Epithelial cell of proximal tubule (primary cell): ENCODE measurements around the gene GADD45GIP1. TPM values are rescaled to one million over a fixed set of nuclear protein-coding genes. Genes with fewer than 3 reads are reported as not detected.
A peak's percentile ranks its signal among the peaks of the same experiment; 100 is the strongest.
"Not testable (repeated sequence)": the region's sequence is repeated elsewhere in the genome, so short reads cannot be mapped to it uniquely, and the experiment has no call there.

Experiments
- DNase-seq: peaks from one replicate; pipeline ENCODE4 v3.0.0-alpha.2; 2011; ENCODE audit warnings: low read depth
- H3K4me3 ChIP-seq: 2 replicates; pipeline ENCODE4 v1.5.1; 2011; ENCODE audit warnings: low read depth, mild to moderate bottlenecking, low read length
- CTCF ChIP-seq: conservative IDR thresholded peaks from 2 replicates; pipeline ENCODE4 v1.5.1; 2012; ENCODE audit warnings: low read depth, mild to moderate bottlenecking, low read length
- total RNA-seq: library from RNA; depleted of rRNA; stranded (reverse); fragments of >200 nt; gene quantifications from 2 replicates; pipeline ENCODE4 v1.2.3, GENCODE V29; 2015

GADD45GIP1 gene
- total RNA-seq, 1 donor from 2014 or later: 87.2 TPM

- peak; percentile 82 for TF ChIP-seq CTCF
- H3K4me3 ChIP-seq: peak overlapping the region; percentile 40
- DNase-seq: no peak
Observed at GRCh38 chr19:12983542-12984142, 26.6 kb upstream of the GADD45GIP1 start.

- no peak for DNase-seq
- peak overlapping the region; percentile 40 for H3K4me3 ChIP-seq
- TF ChIP-seq CTCF: no peak
Observed at GRCh38 chr19:12983091-12983490, 26.1 kb upstream of the GADD45GIP1 start.

- H3K4me3 ChIP-seq: no peak overlapping the region
- no peak for TF ChIP-seq CTCF
- no peak for DNase-seq
Observed at GRCh38 chr19:12982648-12983047, 25.6 kb upstream of the GADD45GIP1 start.

- no peak for TF ChIP-seq CTCF
- no peak for DNase-seq
- H3K4me3 ChIP-seq: no peak overlapping the region
Observed at GRCh38 chr19:12979974-12980373, 23.0 kb upstream of the GADD45GIP1 start.

- not testable (repeated sequence) for H3K4me3 ChIP-seq, DNase-seq
Observed at GRCh38 chr19:12976109-12976508, 19.1 kb upstream of the GADD45GIP1 start.

- H3K4me3 ChIP-seq: no peak overlapping the region
- TF ChIP-seq CTCF: no peak
- no peak for DNase-seq
Observed at GRCh38 chr19:12975221-12975741, 18.3 kb upstream of the GADD45GIP1 start.

- TF ChIP-seq CTCF: no peak
- no peak overlapping the region for H3K4me3 ChIP-seq
- DNase-seq: no peak
Observed at GRCh38 chr19:12974301-12975220, 17.5 kb upstream of the GADD45GIP1 start.
